Adipocyte (in vitro differentiated cells): ENCODE measurements around the gene SERHL2.
"Not testable (repeated sequence)": the region's sequence is repeated elsewhere in the genome, so short reads cannot be mapped to it uniquely, and the experiment has no call there.

Source experiments
- DNase-seq: peaks from one replicate; pipeline ENCODE4 v3.0.0-alpha.2; 2015; ENCODE audit warnings: low read depth
- H3K27me3 ChIP-seq: replicated peaks from 2 replicates; pipeline ENCODE4 v1.7.0; 2013; ENCODE audit warnings: mild to moderate bottlenecking, low read length, moderate library complexity; ENCODE audit not compliant: control insufficient read depth, insufficient read depth
- H3K36me3 ChIP-seq: 2 replicates; pipeline ENCODE4 v1.7.0; 2013; ENCODE audit warnings: low read length, mild to moderate bottlenecking, moderate library complexity; ENCODE audit not compliant: control insufficient read depth, insufficient read depth, severe bottlenecking
- H3K4me1 ChIP-seq: 2 replicates; pipeline ENCODE4 v1.7.0; 2013; ENCODE audit warnings: mild to moderate bottlenecking, low read length, moderate library complexity; ENCODE audit not compliant: control insufficient read depth, insufficient read depth
- H3K4me3 ChIP-seq: 2 replicates; pipeline ENCODE4 v1.7.0; 2013; ENCODE audit warnings: mild to moderate bottlenecking, low read length, moderate library complexity
- H3K9ac ChIP-seq: 2 replicates; pipeline ENCODE4 v1.7.0; 2013; ENCODE audit warnings: mild to moderate bottlenecking, low read length, moderate library complexity
- H3K9me3 ChIP-seq: 2 replicates; pipeline ENCODE4 v1.7.0; 2013; ENCODE audit warnings: mild to moderate bottlenecking, low read length, moderate library complexity; ENCODE audit not compliant: control insufficient read depth

The SERHL2 gene

GRCh38 chr22:42611051-42611450, 57.3 kb downstream of the SERHL2 start:
- no peaks in the 10 kb centered on the region for H3K9me3 ChIP-seq
- peaks cover 3% of the 10 kb centered on the region for H3K36me3 ChIP-seq
- H3K4me1 ChIP-seq = peaks cover 52% of the 10 kb centered on the region

DNA sequence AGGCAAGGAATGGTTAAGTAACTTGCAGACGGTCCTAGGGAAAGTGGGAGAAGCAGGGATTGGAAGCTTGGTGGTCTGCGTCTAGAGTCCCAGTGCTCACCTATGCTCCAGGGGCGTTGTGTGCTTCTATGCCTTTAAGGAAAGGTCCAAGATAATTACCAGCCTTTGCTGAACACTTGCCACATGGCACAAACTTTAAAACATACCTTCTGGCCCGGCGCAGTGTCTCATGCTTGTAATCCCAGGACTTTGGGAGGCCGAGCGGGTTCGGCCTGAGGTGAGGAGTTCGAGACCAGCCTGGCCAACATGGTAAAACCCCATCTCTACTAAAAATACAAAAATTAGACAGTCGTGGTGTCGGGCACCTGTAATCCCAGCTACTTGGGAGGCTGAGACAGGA, 58.6 kb downstream of the SERHL2 start:
- peaks cover 63% of the 10 kb centered on the region for H3K4me1 ChIP-seq
- no peaks in the 10 kb centered on the region for H3K27me3 ChIP-seq
- DNase-seq = no peak
- no peaks in the 10 kb centered on the region for H3K9me3 ChIP-seq
- H3K36me3 ChIP-seq = no peaks in the 10 kb centered on the region
- peak overlapping the region; percentile 96 for H3K4me3 ChIP-seq
- H3K9ac ChIP-seq = peak overlapping the region; percentile 98

More at GRCh38 chr22:42611051-42611450, 57.3 kb downstream of the SERHL2 start:
- no peak overlapping the region for H3K4me3 ChIP-seq
- no peaks in the 10 kb centered on the region for H3K27me3 ChIP-seq
- H3K9ac ChIP-seq = no peak overlapping the region
- no peak for DNase-seq

- Histone ChIP-seq H3K36me3 (peaks cover 2% of the 10 kb centered on the region), H3K9me3 (no peaks in the 10 kb centered on the region), H3K4me3 (peak overlapping the region; percentile 96), H3K27me3 (no peaks in the 10 kb centered on the region), H3K4me1 (peaks cover 61% of the 10 kb centered on the region), H3K9ac (peak overlapping the region; percentile 98)
- DNase-seq = peak; percentile 61
These were observed 60.1 kb downstream of the SERHL2 start for GRCh38 chr22:42613872-42614301.

GRCh38 chr22:42614312-42615091, 60.7 kb downstream of the SERHL2 start, which contains the start of gene POLDIP3:
Gene POLDIP3, minus strand, starts transcription at chr22:42614883. Its CDS starts 26 bp downstream, at chr22:42614857.
- peak within 1 kb of the TSS; percentile 96 for H3K4me3 ChIP-seq
- peaks cover 8% of the 10 kb centered on the region for H3K36me3 ChIP-seq
- H3K9ac ChIP-seq = peak within 1 kb of the TSS; percentile 98
- no peaks in the 10 kb centered on the region for H3K27me3 ChIP-seq
- DNase-seq = peak; percentile 99
- peaks cover 55% of the 10 kb centered on the region for H3K4me1 ChIP-seq
- no peaks in the 10 kb centered on the region for H3K9me3 ChIP-seq

- peak; percentile 94 for DNase-seq
- no peaks in the 10 kb centered on the region for H3K27me3 ChIP-seq
- H3K4me3 ChIP-seq = peak overlapping the region; percentile 96
- no peaks in the 10 kb centered on the region for H3K9me3 ChIP-seq
- H3K36me3 ChIP-seq = peaks cover 16% of the 10 kb centered on the region
- H3K4me1 ChIP-seq = peaks cover 53% of the 10 kb centered on the region
- peak overlapping the region; percentile 98 for H3K9ac ChIP-seq
These were observed 61.5 kb downstream of the SERHL2 start for GRCh38 chr22:42615092-42615859.

DNA sequence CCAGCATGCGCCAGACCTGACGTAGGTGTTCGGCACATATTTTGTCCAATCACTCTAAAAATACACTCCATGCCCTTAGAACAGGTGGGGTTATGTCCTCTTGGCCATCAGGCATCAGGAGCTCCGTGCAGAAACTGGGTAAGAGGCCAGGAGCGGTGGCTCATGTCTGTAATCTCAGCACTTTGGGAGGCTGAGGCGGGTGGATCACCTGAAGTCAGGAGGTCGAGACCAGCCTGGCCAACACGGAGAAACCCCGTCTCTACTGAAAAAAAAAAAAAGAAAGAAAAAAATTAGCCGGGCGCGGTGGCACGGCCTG, 62.1 kb downstream of the SERHL2 start:
- H3K4me1 ChIP-seq = peaks cover 56% of the 10 kb centered on the region
- H3K4me3 ChIP-seq = peak overlapping the region; percentile 96
- not testable (repeated sequence) for H3K27me3 ChIP-seq, H3K9me3 ChIP-seq, DNase-seq
- H3K36me3 ChIP-seq = peaks cover 17% of the 10 kb centered on the region
- peak overlapping the region; percentile 98 for H3K9ac ChIP-seq

DNA sequence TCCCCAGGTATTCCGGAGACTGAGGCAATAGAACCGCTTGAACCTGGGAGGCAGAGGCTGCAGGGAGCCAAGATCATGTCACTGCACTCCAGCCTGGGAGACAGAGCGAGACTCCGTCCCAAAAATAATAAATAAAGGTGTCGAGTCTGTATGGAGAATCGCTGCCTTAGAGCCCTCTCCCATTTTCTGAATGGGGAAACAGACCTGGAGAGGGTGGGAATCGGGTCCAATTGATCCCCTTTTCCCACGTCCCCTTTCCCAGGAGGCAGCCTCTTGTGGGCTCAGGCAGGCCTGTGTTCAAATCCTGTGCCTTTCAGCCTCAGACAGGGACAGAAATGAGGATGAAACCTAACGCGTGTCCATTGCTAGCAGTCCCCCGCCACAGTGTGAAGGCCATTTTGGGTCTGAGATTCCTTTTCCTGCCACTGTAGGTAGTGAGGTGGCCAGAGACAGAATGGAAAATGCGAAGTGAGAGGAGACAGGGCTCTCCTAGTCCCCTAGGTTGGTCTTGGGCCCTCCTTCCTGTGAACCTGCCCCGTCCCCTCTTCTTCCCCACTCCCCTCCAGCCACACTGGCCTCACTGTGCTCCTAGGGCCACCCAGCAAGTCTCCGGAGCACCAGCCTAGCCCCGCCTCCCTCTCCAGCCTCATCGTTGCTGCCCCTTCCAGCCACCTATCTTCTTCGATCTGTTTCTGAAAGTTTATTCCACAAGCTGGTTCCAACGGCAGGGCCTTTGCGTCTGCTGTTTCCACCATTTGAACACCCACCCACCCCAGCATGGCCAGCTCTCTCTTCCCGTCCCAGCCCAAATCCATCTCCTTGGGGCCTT, 63.6 kb downstream of the SERHL2 start:
- H3K4me3 ChIP-seq = no peak overlapping the region
- peaks cover 20% of the 10 kb centered on the region for H3K36me3 ChIP-seq
- peak overlapping the region; percentile 55 for H3K9ac ChIP-seq
- no peaks in the 10 kb centered on the region for H3K27me3 ChIP-seq
- H3K4me1 ChIP-seq = peaks cover 59% of the 10 kb centered on the region
- no peaks in the 10 kb centered on the region for H3K9me3 ChIP-seq
- no peak for DNase-seq

DNA sequence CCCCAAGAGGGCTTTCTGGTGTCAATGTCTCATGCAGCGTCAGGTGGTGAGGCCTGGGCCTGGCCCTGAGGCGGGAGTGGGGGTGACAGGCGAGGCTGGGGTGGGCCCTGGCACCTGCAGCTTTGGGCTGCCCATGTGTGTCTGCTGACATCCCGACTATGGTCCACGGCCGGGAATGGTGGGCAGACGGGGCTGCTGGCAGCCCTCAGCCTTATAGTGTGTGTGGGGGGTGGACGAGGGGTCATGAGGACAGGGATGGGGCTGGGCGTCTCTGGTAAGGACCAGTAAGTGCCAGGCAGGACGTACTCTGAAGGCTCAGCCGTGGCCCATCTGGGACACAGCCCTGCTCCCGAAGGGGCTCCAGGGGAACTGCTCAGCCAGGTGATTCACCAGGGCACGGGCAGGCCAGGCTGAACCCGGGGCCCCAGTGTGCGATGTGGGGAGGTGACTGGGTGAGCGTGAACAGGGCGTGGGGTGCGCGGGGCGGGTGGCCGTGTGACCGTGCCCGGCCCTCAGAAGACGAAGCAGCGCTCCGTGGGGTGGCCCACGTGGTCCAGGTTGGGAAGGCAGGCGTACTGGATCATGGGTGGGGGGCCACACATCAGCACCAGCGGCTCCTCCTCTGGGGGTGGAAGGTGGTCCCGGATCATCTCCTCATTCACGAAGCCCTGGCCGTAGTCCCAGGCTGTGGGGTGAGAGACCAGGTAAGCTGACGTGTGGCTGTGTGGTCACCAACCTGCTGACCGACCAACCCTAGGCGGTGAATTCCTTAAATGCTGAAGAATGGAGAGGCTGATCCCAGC, 65.7 kb downstream of the SERHL2 start:
- Histone ChIP-seq H3K27me3 (no peaks in the 10 kb centered on the region), H3K9me3 (no peaks in the 10 kb centered on the region)

GRCh38 chr22:42620084-42620483, 66.3 kb downstream of the SERHL2 start:
- Histone ChIP-seq H3K9me3 (no peaks in the 10 kb centered on the region), H3K9ac (peak overlapping the region; percentile 66), H3K4me1 (peaks cover 52% of the 10 kb centered on the region), H3K36me3 (peaks cover 45% of the 10 kb centered on the region), H3K27me3 (no peaks in the 10 kb centered on the region), H3K4me3 (no peak overlapping the region)
- DNase-seq = no peak

More for the DNA sequence above, 65.7 kb downstream of the SERHL2 start:
- Histone ChIP-seq H3K36me3 (peaks cover 39% of the 10 kb centered on the region), H3K9ac (peak overlapping the region; percentile 22), H3K4me3 (no peak overlapping the region), H3K4me1 (peaks cover 52% of the 10 kb centered on the region)
- DNase-seq = no peak

- H3K9me3 ChIP-seq = no peaks in the 10 kb centered on the region
- H3K4me3 ChIP-seq = peak overlapping the region; percentile 28
- no peaks in the 10 kb centered on the region for H3K27me3 ChIP-seq
- H3K4me1 ChIP-seq = peaks cover 42% of the 10 kb centered on the region
- peak overlapping the region; percentile 66 for H3K9ac ChIP-seq
- peak; percentile 89 for DNase-seq
- peaks cover 59% of the 10 kb centered on the region for H3K36me3 ChIP-seq
These were observed 67.8 kb downstream of the SERHL2 start for GRCh38 chr22:42621505-42622002.
